HG03521 (cell line): Measurements from ENCODE around the gene IGSF21.

ENCODE experiments used
- ATAC-seq: cut with Tn5 transposase; IDR thresholded peaks from one replicate; pipeline ENCODE4 v1.9.1; 2021; ENCODE audit warnings: mild to moderate bottlenecking, moderate library complexity; ENCODE audit not compliant: unreplicated experiment

The IGSF21 gene

GRCh38 chr1:18175051-18175450 is 67.5 kb downstream of the IGSF21 start:
- ATAC-seq, result no peak

GRCh38 chr1:18175530-18176377 is 68.2 kb downstream of the IGSF21 start:
- no peak for ATAC-seq

- no peak for ATAC-seq
These were observed 69.0 kb downstream of the IGSF21 start for GRCh38 chr1:18176619-18177018.

- ATAC-seq, result no peak
These were observed 70.5 kb downstream of the IGSF21 start for GRCh38 chr1:18178111-18178510.

- ATAC-seq, result no peak
These were observed 71.4 kb downstream of the IGSF21 start for GRCh38 chr1:18179009-18179408.

GRCh38 chr1:18182398-18183160 is 75.0 kb downstream of the IGSF21 start:
- ATAC-seq, result no peak

GRCh38 chr1:18183533-18183932 is 75.9 kb downstream of the IGSF21 start:
- no peak for ATAC-seq

- no peak for ATAC-seq
These were observed 79.5 kb downstream of the IGSF21 start for GRCh38 chr1:18187054-18187453.

- ATAC-seq, result no peak
These were observed 81.4 kb downstream of the IGSF21 start for GRCh38 chr1:18188820-18189517.

- ATAC-seq, result no peak
These were observed 83.0 kb downstream of the IGSF21 start for GRCh38 chr1:18190598-18190997.

- no peak for ATAC-seq
These were observed 83.4 kb downstream of the IGSF21 start for GRCh38 chr1:18191037-18191436.

GRCh38 chr1:18191481-18192155 is 84.0 kb downstream of the IGSF21 start:
- no peak for ATAC-seq

GRCh38 chr1:18192182-18192581 is 84.6 kb downstream of the IGSF21 start:
- ATAC-seq, result no peak

GRCh38 chr1:18192974-18193373 is 85.4 kb downstream of the IGSF21 start:
- ATAC-seq, result no peak

GRCh38 chr1:18197299-18197698 is 89.7 kb downstream of the IGSF21 start:
- ATAC-seq, result no peak

GRCh38 chr1:18198260-18198659 is 90.7 kb downstream of the IGSF21 start:
- ATAC-seq, result no peak

- no peak for ATAC-seq
These were observed 91.9 kb downstream of the IGSF21 start for GRCh38 chr1:18199462-18199861.

GRCh38 chr1:18200136-18200717 is 92.6 kb downstream of the IGSF21 start:
- ATAC-seq, result no peak

GRCh38 chr1:18200918-18201317 is 93.3 kb downstream of the IGSF21 start:
- no peak for ATAC-seq

GRCh38 chr1:18201997-18202719 is 94.6 kb downstream of the IGSF21 start:
- ATAC-seq, result no peak
